Body of pancreas (tissue), 4 donors: ENCODE data around the gene ZC3H7A.

Experiments
- CTCF ChIP-seq, 7 experiments: fragments of 450-650 bp in 4 of 7; fragments of 200-600 bp in 3 of 7; sonication (generic) in 3 of 7; IDR thresholded peaks; one replicate each; pipeline ENCODE4 v1.5.1; 2016 to 2019; ENCODE audit warnings: antibody characterized with exemption in 7 of 7
- POLR2A ChIP-seq, 3 donors: fragments of 450-650 bp; IDR thresholded peaks; one replicate each; pipeline ENCODE4 v1.6.1; 2016; ENCODE audit warnings: antibody characterized with exemption in 3 of 3, mild to moderate bottlenecking in 2 of 3

- TF ChIP-seq CTCF (IDR thresholded peaks at IDR 0.05) (no peak), POLR2A (IDR thresholded peaks at IDR 0.05) (no peak)
These were observed 77.9 kb downstream of the ZC3H7A start for GRCh38 chr16:11719171-11719570.
